Fibroblast of lung (primary cell): Measurements from ENCODE around the gene ATP13A5. TPM values are rescaled to one million over a fixed set of nuclear protein-coding genes. Genes with fewer than 3 reads are reported as not detected.

Source experiments
- DNase-seq, 2 donors: peaks; one replicate each; pipeline versions ENCODE4 v3.0.0 to v3.0.0-alpha.2; 2010; ENCODE audit warnings: low read depth in 2 of 2
- H2AFZ ChIP-seq: 2 replicates; pipeline ENCODE4 v1.5.1; 2012; ENCODE audit warnings: low read length, control low read depth, inconsistent platforms
- H3K27ac ChIP-seq: 2 replicates; pipeline ENCODE4 v1.5.1; 2011; ENCODE audit warnings: low read length, control low read depth; ENCODE audit not compliant: insufficient read depth
- H3K27me3 ChIP-seq: 2 replicates; pipeline ENCODE4 v1.5.1; 2011; ENCODE audit warnings: mild to moderate bottlenecking, low read length; ENCODE audit not compliant: control insufficient read depth, insufficient read depth
- H3K36me3 ChIP-seq: 2 replicates; pipeline ENCODE4 v1.5.1; 2011; ENCODE audit warnings: low read length; ENCODE audit not compliant: control insufficient read depth, insufficient read depth
- H3K4me1 ChIP-seq: 2 replicates; pipeline ENCODE4 v1.5.1; 2011; ENCODE audit warnings: low read length; ENCODE audit not compliant: control insufficient read depth, insufficient read depth; ENCODE audit errors: extremely low read depth
- H3K4me2 ChIP-seq: 2 replicates; pipeline ENCODE4 v1.5.1; 2011; ENCODE audit warnings: low read length, control low read depth; ENCODE audit not compliant: insufficient read depth; ENCODE audit errors: extremely low read depth
- H3K4me3 ChIP-seq, 4 experiments: fragments of 200-600 bp in 1 of 4; sonication (generic) in 1 of 4; replicated peaks in 1 of 4; 2 replicates each; pipeline ENCODE4 v1.5.1; 2011 to 2016; ENCODE audit warnings: low read length in 4 of 4, low read depth in 3 of 4, mild to moderate bottlenecking in 3 of 4, control low read depth in 2 of 4, inconsistent platforms in 1 of 4, mixed read lengths in 1 of 4; ENCODE audit not compliant: insufficient read depth in 1 of 4; ENCODE audit errors: control extremely low read depth in 1 of 4
- H3K79me2 ChIP-seq: 2 replicates; pipeline ENCODE4 v1.5.1; 2012; ENCODE audit warnings: mild to moderate bottlenecking, low read length, inconsistent platforms; ENCODE audit not compliant: control insufficient read depth, insufficient read depth
- H3K9ac ChIP-seq: 2 replicates; pipeline ENCODE4 v1.5.1; 2011; ENCODE audit warnings: mild to moderate bottlenecking, low read length, control low read depth; ENCODE audit not compliant: insufficient read depth
- H3K9me3 ChIP-seq: 2 replicates; pipeline ENCODE4 v1.5.1; 2012; ENCODE audit warnings: low read depth, low read length; ENCODE audit not compliant: control insufficient read depth, insufficient read depth
- H4K20me1 ChIP-seq: 2 replicates; pipeline ENCODE4 v1.5.1; 2011; ENCODE audit warnings: low read length; ENCODE audit not compliant: control insufficient read depth, insufficient read depth; ENCODE audit errors: extremely low read depth
- EZH2 ChIP-seq: IDR thresholded peaks from 2 replicates; pipeline ENCODE4 v1.5.1; 2012; ENCODE audit warnings: low read length, control low read depth, mild to moderate bottlenecking; ENCODE audit errors: missing control alignments
- polyA plus RNA-seq, 2 donors: library from polyadenylated mRNA; depleted of rRNA in 1 of 2; stranded (reverse) in 1 of 2; unstranded in 1 of 2; fragments of >200 nt; gene quantifications; 2 replicates each; pipeline ENCODE4 v1.2.1, GENCODE V29; 2011 to 2012; ENCODE audit warnings: missing spikeins in 1 of 2
- total RNA-seq: library from RNA; depleted of rRNA; stranded (reverse); fragments of >200 nt; gene quantifications from 2 replicates; pipeline ENCODE4 v1.2.1, GENCODE V29; 2014
- TF ChIP-seq, protein P1 (sequence below), 2 donors: IDR thresholded peaks in 1 of 2; conservative IDR thresholded peaks in 1 of 2; 1 replicate in 1 of 2; 2 replicates in 1 of 2; pipeline ENCODE4 v1.5.1; 2011 to 2012; ENCODE audit warnings: low read length in 2 of 2, control low read depth in 1 of 2, inconsistent platforms in 1 of 2, low read depth in 1 of 2, mild to moderate bottlenecking in 1 of 2

Gene ATP13A5
- total and polyA plus RNA-seq, 2 donors (not counting 1 experiment from before 2014, with no cell fraction given), result not detected

DNA sequence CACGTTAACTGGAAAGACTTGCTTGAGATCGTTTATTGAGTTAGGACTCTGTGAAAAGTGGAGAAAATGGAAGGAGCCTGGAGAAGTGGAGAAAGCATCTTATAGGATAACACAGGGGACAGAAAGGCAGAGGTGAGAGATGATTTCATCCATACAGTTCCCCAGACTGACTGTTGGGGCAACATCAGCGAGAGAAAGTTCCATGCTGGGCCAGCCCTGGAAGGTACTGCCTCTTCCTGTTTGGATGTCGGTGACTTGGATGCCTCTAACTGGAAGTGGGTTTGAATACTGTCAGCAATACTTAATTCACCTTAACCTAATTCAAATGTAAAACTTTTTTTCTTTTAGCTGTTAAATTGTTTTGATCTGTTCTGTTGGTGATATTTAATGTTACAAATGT is 32.3 kb downstream of the ATP13A5 start:
- Histone ChIP-seq H2AFZ (no peak overlapping the region), H3K79me2 (no peaks in the 10 kb centered on the region), H3K27me3 (no peaks in the 10 kb centered on the region), H3K4me1 (no peaks in the 10 kb centered on the region), H3K9ac (no peak overlapping the region), H3K36me3 (no peaks in the 10 kb centered on the region), H3K4me3 (no peak overlapping the region), H4K20me1 (no peaks in the 10 kb centered on the region), H3K4me2 (no peak overlapping the region), H3K27ac (no peak overlapping the region), H3K9me3 (no peaks in the 10 kb centered on the region)
- TF ChIP-seq, protein P1, sequence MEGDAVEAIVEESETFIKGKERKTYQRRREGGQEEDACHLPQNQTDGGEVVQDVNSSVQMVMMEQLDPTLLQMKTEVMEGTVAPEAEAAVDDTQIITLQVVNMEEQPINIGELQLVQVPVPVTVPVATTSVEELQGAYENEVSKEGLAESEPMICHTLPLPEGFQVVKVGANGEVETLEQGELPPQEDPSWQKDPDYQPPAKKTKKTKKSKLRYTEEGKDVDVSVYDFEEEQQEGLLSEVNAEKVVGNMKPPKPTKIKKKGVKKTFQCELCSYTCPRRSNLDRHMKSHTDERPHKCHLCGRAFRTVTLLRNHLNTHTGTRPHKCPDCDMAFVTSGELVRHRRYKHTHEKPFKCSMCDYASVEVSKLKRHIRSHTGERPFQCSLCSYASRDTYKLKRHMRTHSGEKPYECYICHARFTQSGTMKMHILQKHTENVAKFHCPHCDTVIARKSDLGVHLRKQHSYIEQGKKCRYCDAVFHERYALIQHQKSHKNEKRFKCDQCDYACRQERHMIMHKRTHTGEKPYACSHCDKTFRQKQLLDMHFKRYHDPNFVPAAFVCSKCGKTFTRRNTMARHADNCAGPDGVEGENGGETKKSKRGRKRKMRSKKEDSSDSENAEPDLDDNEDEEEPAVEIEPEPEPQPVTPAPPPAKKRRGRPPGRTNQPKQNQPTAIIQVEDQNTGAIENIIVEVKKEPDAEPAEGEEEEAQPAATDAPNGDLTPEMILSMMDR (conservative IDR thresholded peaks at IDR 0.05 in 1 of 2, IDR thresholded peaks at IDR 0.05 in 1 of 2; ENCODE audit: low read depth in 1 of 2, low read length in 2 of 2), result no peak
- no peak for TF ChIP-seq EZH2
- no peak for DNase-seq

DNA sequence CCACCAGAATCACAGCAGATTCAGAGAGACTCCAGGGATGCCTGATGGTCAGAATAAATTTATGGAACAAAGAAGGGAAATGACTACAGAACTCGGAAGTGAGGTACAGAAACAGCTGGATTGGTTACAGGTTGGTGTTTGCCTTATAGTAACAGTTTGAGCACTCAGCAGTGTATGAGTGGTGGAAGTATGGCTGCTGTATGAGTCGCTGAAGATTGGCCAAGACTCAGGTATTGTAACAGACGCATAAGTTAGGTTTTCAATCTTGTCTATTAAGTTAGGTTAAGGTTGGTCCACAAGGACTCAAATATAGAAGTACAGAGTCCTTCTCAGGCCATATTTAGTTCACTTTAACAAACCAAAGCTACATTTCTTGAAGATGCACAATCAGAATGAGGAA is 33.1 kb downstream of the ATP13A5 start:
- DNase-seq, result no peak
- Histone ChIP-seq H3K9me3 (no peaks in the 10 kb centered on the region), H3K79me2 (no peaks in the 10 kb centered on the region), H3K4me1 (no peaks in the 10 kb centered on the region), H4K20me1 (no peaks in the 10 kb centered on the region), H3K4me2 (no peak overlapping the region), H3K27me3 (no peaks in the 10 kb centered on the region), H3K27ac (no peak overlapping the region), H3K9ac (no peak overlapping the region), H3K4me3 (no peak overlapping the region), H3K36me3 (no peaks in the 10 kb centered on the region), H2AFZ (no peak overlapping the region)
- TF ChIP-seq, protein P1 (conservative IDR thresholded peaks at IDR 0.05 in 1 of 2, IDR thresholded peaks at IDR 0.05 in 1 of 2; ENCODE audit: low read depth in 1 of 2, low read length in 2 of 2), result no peak
- no peak for TF ChIP-seq EZH2

DNA sequence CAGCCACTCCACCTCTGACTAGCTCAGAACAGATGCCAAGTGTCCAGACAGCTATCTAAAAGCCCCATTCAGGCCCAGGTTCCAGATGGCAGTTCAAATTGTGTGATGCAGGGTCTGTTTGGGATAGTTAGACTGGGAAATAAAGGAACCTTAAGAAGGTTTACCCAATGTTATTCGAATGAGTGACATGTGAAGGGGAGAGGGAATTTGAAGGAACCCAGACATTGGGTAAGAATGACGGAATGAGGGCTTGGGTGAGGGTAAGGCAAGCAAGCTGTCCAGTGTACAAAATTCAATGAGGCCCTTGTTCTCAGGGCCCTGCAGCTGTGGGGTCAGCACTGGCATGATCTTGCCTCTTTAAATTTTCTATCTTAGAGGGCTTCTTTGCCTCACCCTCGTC is 34.1 kb downstream of the ATP13A5 start:
- DNase-seq, result no peak
- no peak overlapping the region for H3K4me2 ChIP-seq
- H3K27ac ChIP-seq, result no peak overlapping the region
- TF ChIP-seq, protein P1 (conservative IDR thresholded peaks at IDR 0.05 in 1 of 2, IDR thresholded peaks at IDR 0.05 in 1 of 2; ENCODE audit: low read depth in 1 of 2, low read length in 2 of 2), result no peak
- TF ChIP-seq EZH2, result no peak
- H3K4me1 ChIP-seq, result no peaks in the 10 kb centered on the region
- H2AFZ ChIP-seq, result no peak overlapping the region
- no peak overlapping the region for H3K9ac ChIP-seq
- H3K27me3 ChIP-seq, result no peaks in the 10 kb centered on the region
- no peaks in the 10 kb centered on the region for H3K9me3 ChIP-seq
- H3K79me2 ChIP-seq, result no peaks in the 10 kb centered on the region
- no peaks in the 10 kb centered on the region for H3K36me3 ChIP-seq
- no peak overlapping the region for H3K4me3 ChIP-seq
- H4K20me1 ChIP-seq, result no peaks in the 10 kb centered on the region
